Fibroblast of lung (primary cell): ENCODE data around the gene PACS2. TPM values are rescaled to one million over a fixed set of nuclear protein-coding genes. Genes with fewer than 3 reads are reported as not detected.

ENCODE experiments used
- DNase-seq, 2 donors: peaks; one replicate each; pipeline versions ENCODE4 v3.0.0 to v3.0.0-alpha.2; 2010; ENCODE audit warnings: low read depth in 2 of 2
- H2AFZ ChIP-seq: 2 replicates; pipeline ENCODE4 v1.5.1; 2012; ENCODE audit warnings: low read length, control low read depth, inconsistent platforms
- H3K27ac ChIP-seq: 2 replicates; pipeline ENCODE4 v1.5.1; 2011; ENCODE audit warnings: low read length, control low read depth; ENCODE audit not compliant: insufficient read depth
- H3K27me3 ChIP-seq: 2 replicates; pipeline ENCODE4 v1.5.1; 2011; ENCODE audit warnings: mild to moderate bottlenecking, low read length; ENCODE audit not compliant: control insufficient read depth, insufficient read depth
- H3K36me3 ChIP-seq: 2 replicates; pipeline ENCODE4 v1.5.1; 2011; ENCODE audit warnings: low read length; ENCODE audit not compliant: control insufficient read depth, insufficient read depth
- H3K4me1 ChIP-seq: 2 replicates; pipeline ENCODE4 v1.5.1; 2011; ENCODE audit warnings: low read length; ENCODE audit not compliant: control insufficient read depth, insufficient read depth; ENCODE audit errors: extremely low read depth
- H3K4me2 ChIP-seq: 2 replicates; pipeline ENCODE4 v1.5.1; 2011; ENCODE audit warnings: low read length, control low read depth; ENCODE audit not compliant: insufficient read depth; ENCODE audit errors: extremely low read depth
- H3K4me3 ChIP-seq, 4 experiments: fragments of 200-600 bp in 1 of 4; sonication (generic) in 1 of 4; replicated peaks in 1 of 4; 2 replicates each; pipeline ENCODE4 v1.5.1; 2011 to 2016; ENCODE audit warnings: low read length in 4 of 4, low read depth in 3 of 4, mild to moderate bottlenecking in 3 of 4, control low read depth in 2 of 4, inconsistent platforms in 1 of 4, mixed read lengths in 1 of 4; ENCODE audit not compliant: insufficient read depth in 1 of 4; ENCODE audit errors: control extremely low read depth in 1 of 4
- H3K79me2 ChIP-seq: 2 replicates; pipeline ENCODE4 v1.5.1; 2012; ENCODE audit warnings: mild to moderate bottlenecking, low read length, inconsistent platforms; ENCODE audit not compliant: control insufficient read depth, insufficient read depth
- H3K9ac ChIP-seq: 2 replicates; pipeline ENCODE4 v1.5.1; 2011; ENCODE audit warnings: mild to moderate bottlenecking, low read length, control low read depth; ENCODE audit not compliant: insufficient read depth
- H3K9me3 ChIP-seq: 2 replicates; pipeline ENCODE4 v1.5.1; 2012; ENCODE audit warnings: low read depth, low read length; ENCODE audit not compliant: control insufficient read depth, insufficient read depth
- H4K20me1 ChIP-seq: 2 replicates; pipeline ENCODE4 v1.5.1; 2011; ENCODE audit warnings: low read length; ENCODE audit not compliant: control insufficient read depth, insufficient read depth; ENCODE audit errors: extremely low read depth
- EZH2 ChIP-seq: IDR thresholded peaks from 2 replicates; pipeline ENCODE4 v1.5.1; 2012; ENCODE audit warnings: low read length, control low read depth, mild to moderate bottlenecking; ENCODE audit errors: missing control alignments
- polyA plus RNA-seq, 2 donors: library from polyadenylated mRNA; depleted of rRNA in 1 of 2; stranded (reverse) in 1 of 2; unstranded in 1 of 2; fragments of >200 nt; gene quantifications; 2 replicates each; pipeline ENCODE4 v1.2.1, GENCODE V29; 2011 to 2012; ENCODE audit warnings: missing spikeins in 1 of 2
- total RNA-seq: library from RNA; depleted of rRNA; stranded (reverse); fragments of >200 nt; gene quantifications from 2 replicates; pipeline ENCODE4 v1.2.1, GENCODE V29; 2014
- TF ChIP-seq, protein P1 (sequence below), 2 donors: IDR thresholded peaks in 1 of 2; conservative IDR thresholded peaks in 1 of 2; 1 replicate in 1 of 2; 2 replicates in 1 of 2; pipeline ENCODE4 v1.5.1; 2011 to 2012; ENCODE audit warnings: low read length in 2 of 2, control low read depth in 1 of 2, inconsistent platforms in 1 of 2, low read depth in 1 of 2, mild to moderate bottlenecking in 1 of 2

Gene PACS2
- total and polyA plus RNA-seq, 2 donors (not counting 1 experiment from before 2014, with no cell fraction given) = 20.3 to 52.5 TPM

DNA sequence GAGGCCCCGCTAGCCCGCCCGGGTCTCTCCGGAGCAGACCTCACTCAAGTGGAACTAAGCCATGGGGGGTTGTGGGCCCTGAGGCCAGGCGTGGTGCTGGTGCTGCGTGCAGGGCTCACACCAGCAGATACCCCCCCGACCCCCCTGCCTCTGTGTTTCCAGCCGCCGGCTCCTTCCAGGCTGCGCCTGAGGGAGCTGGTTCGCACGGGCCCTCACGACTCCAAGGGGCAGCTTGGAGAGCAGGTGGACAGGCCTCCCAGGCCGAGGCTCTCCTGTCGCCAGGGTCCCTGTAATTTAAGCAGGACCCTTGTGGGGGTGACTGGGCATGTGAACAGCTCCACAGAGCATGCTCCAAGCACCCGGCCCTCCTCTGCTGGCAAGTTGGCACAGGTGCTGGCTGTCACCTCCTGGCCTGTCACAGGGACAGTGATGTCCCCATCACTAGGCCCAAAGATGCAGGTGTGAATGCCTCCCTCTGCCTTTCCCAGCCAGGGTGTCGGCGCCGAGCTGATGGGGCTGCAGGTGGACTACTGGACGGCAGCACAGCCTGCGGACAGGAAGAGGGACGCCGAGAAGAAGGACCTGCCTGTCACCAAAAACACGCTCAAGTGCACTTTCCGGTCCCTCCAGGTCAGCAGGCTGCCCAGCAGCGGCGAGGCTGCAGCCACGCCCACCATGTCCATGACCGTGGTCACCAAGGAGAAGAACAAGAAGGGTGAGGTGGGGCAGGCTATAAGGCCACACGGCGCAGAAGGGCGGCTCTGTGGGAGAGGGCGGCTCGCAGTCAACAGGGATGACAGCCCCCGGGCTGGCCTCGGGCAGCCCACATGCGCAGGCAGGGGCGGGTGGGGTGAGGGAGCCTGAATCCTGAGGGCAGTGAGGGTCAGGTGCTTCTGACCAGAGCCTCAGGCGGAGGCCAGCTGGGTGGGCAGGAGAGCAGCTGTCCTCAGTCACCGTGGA is 77.9 kb downstream of the PACS2 start:
- no peak for DNase-seq

DNA sequence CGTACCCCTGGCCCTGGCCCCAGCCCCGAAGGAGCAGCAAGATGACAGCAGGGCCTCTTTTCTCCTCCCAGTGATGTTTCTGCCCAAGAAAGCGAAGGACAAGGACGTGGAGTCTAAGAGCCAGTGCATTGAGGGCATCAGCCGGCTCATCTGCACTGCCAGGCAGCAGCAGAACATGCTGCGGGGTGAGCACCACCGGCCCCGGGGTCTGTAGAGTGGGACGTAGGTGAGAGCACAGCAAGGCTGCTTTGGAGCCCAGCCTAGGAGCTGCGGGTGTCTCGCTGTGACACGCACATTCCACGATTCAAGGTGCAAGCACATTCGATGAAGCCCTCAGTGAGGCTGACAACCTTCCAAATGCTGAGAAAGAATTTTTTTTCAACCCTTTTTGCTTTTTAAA is 78.6 kb downstream of the PACS2 start:
- Histone ChIP-seq H4K20me1 (no peaks in the 10 kb centered on the region), H3K4me2 (no peak overlapping the region), H2AFZ (no peak overlapping the region), H3K27ac (no peak overlapping the region), H3K4me3 (no peak overlapping the region), H3K4me1 (no peaks in the 10 kb centered on the region), H3K79me2 (no peaks in the 10 kb centered on the region), H3K9ac (no peak overlapping the region), H3K36me3 (no peaks in the 10 kb centered on the region), H3K27me3 (no peaks in the 10 kb centered on the region), H3K9me3 (no peaks in the 10 kb centered on the region)
- DNase-seq = no peak
- TF ChIP-seq, protein P1, sequence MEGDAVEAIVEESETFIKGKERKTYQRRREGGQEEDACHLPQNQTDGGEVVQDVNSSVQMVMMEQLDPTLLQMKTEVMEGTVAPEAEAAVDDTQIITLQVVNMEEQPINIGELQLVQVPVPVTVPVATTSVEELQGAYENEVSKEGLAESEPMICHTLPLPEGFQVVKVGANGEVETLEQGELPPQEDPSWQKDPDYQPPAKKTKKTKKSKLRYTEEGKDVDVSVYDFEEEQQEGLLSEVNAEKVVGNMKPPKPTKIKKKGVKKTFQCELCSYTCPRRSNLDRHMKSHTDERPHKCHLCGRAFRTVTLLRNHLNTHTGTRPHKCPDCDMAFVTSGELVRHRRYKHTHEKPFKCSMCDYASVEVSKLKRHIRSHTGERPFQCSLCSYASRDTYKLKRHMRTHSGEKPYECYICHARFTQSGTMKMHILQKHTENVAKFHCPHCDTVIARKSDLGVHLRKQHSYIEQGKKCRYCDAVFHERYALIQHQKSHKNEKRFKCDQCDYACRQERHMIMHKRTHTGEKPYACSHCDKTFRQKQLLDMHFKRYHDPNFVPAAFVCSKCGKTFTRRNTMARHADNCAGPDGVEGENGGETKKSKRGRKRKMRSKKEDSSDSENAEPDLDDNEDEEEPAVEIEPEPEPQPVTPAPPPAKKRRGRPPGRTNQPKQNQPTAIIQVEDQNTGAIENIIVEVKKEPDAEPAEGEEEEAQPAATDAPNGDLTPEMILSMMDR (conservative IDR thresholded peaks at IDR 0.05 in 1 of 2, IDR thresholded peaks at IDR 0.05 in 1 of 2; ENCODE audit: low read depth in 1 of 2, low read length in 2 of 2) = no peak
- no peak for TF ChIP-seq EZH2

More for the DNA sequence above, 77.9 kb downstream of the PACS2 start:
- Histone ChIP-seq H3K79me2 (no peaks in the 10 kb centered on the region), H3K4me1 (no peaks in the 10 kb centered on the region), H2AFZ (no peak overlapping the region), H3K27ac (no peak overlapping the region), H3K36me3 (peaks cover 2% of the 10 kb centered on the region), H3K9ac (no peak overlapping the region), H3K9me3 (no peaks in the 10 kb centered on the region), H3K4me2 (no peak overlapping the region), H3K4me3 (no peak overlapping the region), H4K20me1 (no peaks in the 10 kb centered on the region), H3K27me3 (no peaks in the 10 kb centered on the region)
- TF ChIP-seq, protein P1 (conservative IDR thresholded peaks at IDR 0.05 in 1 of 2, IDR thresholded peaks at IDR 0.05 in 1 of 2; ENCODE audit: low read depth in 1 of 2, low read length in 2 of 2) = no peak
- TF ChIP-seq EZH2 = no peak

DNA sequence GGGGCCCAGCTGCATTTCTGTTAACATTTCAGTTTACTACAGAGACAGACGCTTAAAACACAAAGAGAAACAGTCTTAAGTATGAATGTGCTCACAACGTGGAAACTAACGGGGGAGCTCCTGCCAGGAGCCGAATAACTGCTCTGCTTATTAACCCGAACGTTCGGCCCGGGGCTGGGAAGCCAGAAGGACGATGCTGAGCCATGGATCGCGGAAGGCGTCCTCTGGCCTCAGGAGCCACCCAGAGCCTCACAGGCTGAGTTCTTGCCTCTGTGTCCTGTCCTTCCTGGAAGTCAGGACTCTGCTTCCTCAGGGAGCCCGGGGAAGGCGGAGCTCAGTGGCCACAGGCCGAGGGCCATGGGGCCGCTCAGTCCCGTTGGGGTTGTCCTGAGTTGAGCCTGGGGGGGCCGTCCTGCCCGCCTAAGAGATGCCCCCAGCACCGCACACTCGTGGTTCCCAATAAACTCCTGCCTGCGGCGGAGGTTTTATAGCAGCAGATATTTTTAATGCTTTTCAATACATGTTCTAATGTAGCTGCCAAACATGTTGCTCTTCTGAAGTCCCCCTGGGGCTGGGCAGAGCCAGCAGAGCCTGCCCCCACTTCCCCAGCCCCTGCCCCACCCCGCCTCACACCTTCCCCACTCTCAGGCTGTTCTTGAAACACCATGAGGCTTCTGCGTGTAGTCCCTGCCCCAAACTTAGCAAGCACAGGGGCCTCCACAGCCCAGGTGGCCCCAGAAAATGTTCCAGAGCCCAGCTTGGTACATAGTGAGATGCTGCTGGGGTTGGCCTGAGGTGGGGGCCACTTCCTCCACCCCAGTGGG is 80.4 kb downstream of the PACS2 start:
- H3K79me2 ChIP-seq = peaks cover 10% of the 10 kb centered on the region
- no peak overlapping the region for H2AFZ ChIP-seq
- no peak overlapping the region for H3K4me2 ChIP-seq
- H4K20me1 ChIP-seq = no peaks in the 10 kb centered on the region
- peaks cover 6% of the 10 kb centered on the region for H3K36me3 ChIP-seq
- no peak overlapping the region for H3K4me3 ChIP-seq
- no peak for DNase-seq
- H3K4me1 ChIP-seq = no peaks in the 10 kb centered on the region
- H3K27ac ChIP-seq = no peak overlapping the region
- no peaks in the 10 kb centered on the region for H3K27me3 ChIP-seq
- H3K9ac ChIP-seq = no peak overlapping the region
- TF ChIP-seq, protein P1 (conservative IDR thresholded peaks at IDR 0.05 in 1 of 2, IDR thresholded peaks at IDR 0.05 in 1 of 2; ENCODE audit: low read depth in 1 of 2, low read length in 2 of 2) = no peak
- no peak for TF ChIP-seq EZH2
- no peaks in the 10 kb centered on the region for H3K9me3 ChIP-seq
